ENCODE measurements around the gene IER2. TPM values are rescaled to one million over a fixed set of nuclear protein-coding genes. Genes with fewer than 3 reads are reported as not detected.
A peak's percentile ranks its signal among the peaks of the same experiment; 100 is the strongest.

Gene IER2
- total and polyA plus RNA-seq, 9 of the 15 experiments (the other 6 are each of a cell fraction or from before 2014, with no cell fraction given) = 4.5 to 205 (median 23.7) TPM

GRCh38 chr19:13116282-13117175, 33.7 kb upstream of the IER2 start, which contains the start of gene TRMT1 (continued):
- TF ChIP-seq PHF8 (IDR thresholded peaks at IDR 0.05; ENCODE audit: borderline replicate concordance, low read length) (peak; percentile 57; the same call in 1 of the 2 replicates), MAFF (IDR thresholded peaks at IDR 0.05; ENCODE audit: low read length) (peak; percentile 64), U2AF1 (optimal IDR thresholded peaks at IDR 0.05; ENCODE audit: low read depth, low read length) (no peak), SMAD2 (IDR thresholded peaks at IDR 0.05; ENCODE audit: low read depth, low read length) (no peak), BMI1 (IDR thresholded peaks at IDR 0.05; ENCODE audit: low read length) (no peak), NR3C1 (CRISPR knock-in tag; IDR thresholded peaks at IDR 0.05) (no peak), NR2F6 (CRISPR knock-in tag; IDR thresholded peaks at IDR 0.05) (no peak), HES1 (IDR thresholded peaks at IDR 0.05; ENCODE audit: low read depth) (no peak), SRF (CRISPR knock-in tag; IDR thresholded peaks at IDR 0.05) (no peak), NR0B1 (IDR thresholded peaks at IDR 0.05; ENCODE audit: partially characterized antibody) (no peak), ZNF785 (CRISPR knock-in tag; IDR thresholded peaks at IDR 0.05) (no peak), HMGN3 (IDR thresholded peaks at IDR 0.05; ENCODE audit: borderline replicate concordance, extremely low read depth, insufficient read length, low read depth, low read length) (no peak), CREM (IDR thresholded peaks at IDR 0.05; ENCODE audit: low read depth) (peak; percentile 77; the same call in 1 of the 2 replicates), TEAD1 (CRISPR knock-in tag; IDR thresholded peaks at IDR 0.05) (no peak)
- TF ChIP-seq, protein P1, sequence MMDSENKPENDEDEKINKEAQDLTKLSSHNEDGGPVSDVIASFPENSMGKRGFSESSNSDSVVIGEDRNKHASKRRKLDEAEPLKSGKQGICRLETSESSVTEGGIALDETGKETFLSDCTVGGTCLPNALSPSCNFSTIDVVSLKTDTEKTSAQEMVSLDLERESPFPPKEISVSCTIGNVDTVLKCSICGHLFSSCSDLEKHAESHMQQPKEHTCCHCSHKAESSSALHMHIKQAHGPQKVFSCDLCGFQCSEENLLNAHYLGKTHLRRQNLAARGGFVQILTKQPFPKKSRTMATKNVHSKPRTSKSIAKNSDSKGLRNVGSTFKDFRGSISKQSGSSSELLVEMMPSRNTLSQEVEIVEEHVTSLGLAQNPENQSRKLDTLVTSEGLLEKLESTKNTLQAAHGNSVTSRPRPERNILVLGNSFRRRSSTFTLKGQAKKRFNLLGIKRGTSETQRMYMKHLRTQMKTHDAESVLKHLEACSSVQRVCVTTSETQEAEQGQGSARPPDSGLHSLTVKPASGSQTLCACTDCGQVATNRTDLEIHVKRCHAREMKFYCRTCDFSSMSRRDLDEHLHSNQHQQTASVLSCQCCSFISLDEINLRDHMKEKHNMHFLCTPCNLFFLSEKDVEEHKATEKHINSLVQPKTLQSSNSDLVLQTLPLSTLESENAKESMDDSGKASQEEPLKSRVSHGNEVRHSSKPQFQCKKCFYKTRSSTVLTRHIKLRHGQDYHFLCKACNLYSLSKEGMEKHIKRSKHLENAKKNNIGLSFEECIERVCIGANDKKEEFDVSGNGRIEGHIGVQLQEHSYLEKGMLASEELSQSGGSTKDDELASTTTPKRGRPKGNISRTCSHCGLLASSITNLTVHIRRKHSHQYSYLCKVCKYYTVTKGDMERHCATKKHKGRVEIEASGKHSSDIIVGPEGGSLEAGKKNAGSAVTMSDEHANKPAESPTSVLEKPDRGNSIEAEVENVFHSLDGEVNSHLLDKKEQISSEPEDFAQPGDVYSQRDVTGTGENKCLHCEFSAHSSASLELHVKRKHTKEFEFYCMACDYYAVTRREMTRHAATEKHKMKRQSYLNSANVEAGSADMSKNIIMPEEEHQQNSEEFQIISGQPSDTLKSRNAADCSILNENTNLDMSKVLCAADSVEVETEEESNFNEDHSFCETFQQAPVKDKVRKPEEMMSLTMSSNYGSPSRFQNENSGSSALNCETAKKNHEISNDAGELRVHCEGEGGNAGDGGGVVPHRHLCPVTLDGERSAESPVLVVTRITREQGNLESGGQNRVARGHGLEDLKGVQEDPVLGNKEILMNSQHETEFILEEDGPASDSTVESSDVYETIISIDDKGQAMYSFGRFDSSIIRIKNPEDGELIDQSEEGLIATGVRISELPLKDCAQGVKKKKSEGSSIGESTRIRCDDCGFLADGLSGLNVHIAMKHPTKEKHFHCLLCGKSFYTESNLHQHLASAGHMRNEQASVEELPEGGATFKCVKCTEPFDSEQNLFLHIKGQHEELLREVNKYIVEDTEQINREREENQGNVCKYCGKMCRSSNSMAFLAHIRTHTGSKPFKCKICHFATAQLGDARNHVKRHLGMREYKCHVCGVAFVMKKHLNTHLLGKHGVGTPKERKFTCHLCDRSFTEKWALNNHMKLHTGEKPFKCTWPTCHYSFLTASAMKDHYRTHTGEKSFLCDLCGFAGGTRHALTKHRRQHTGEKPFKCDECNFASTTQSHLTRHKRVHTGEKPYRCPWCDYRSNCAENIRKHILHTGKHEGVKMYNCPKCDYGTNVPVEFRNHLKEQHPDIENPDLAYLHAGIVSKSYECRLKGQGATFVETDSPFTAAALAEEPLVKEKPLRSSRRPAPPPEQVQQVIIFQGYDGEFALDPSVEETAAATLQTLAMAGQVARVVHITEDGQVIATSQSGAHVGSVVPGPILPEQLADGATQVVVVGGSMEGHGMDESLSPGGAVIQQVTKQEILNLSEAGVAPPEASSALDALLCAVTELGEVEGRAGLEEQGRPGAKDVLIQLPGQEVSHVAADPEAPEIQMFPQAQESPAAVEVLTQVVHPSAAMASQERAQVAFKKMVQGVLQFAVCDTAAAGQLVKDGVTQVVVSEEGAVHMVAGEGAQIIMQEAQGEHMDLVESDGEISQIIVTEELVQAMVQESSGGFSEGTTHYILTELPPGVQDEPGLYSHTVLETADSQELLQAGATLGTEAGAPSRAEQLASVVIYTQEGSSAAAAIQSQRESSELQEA (IDR thresholded peaks at IDR 0.05; ENCODE audit: low read depth) = peak; percentile 98
